Measurements from ENCODE around the gene GPR151. TPM values are rescaled to one million over a fixed set of nuclear protein-coding genes. Genes with fewer than 3 reads are reported as not detected.

The GPR151 gene
- total RNA-seq, 1 donor from 2014 or later = 0.41 TPM

Small RNAs within 50 kb of the gene (small RNA-seq; reads per million reads assigned to genes)
- gene RF02271 = not detected

Other genes starting within 250 kb of the GPR151 start
- gene POU4F3, start 177.4 kb downstream of the GPR151 start, total RNA-seq = not detected
- gene TCERG1, start 68.9 kb downstream of the GPR151 start, total RNA-seq = 48.1 TPM

Measured in frontal cortex (tissue), 1 donor.